ENCODE data around the gene PROKR1.

PROKR1 gene

GRCh38 chr2:68706637-68707036 lies 63.3 kb downstream of the PROKR1 start:
- DNase-seq = no peak

Measured in activated CD4-positive, alpha-beta T cell treated with anti-CD3 and anti-CD28 coated beads for 4 hours (primary cell).